Endothelial cell (in vitro differentiated cells): Measurements from ENCODE around the gene SEC16B. TPM values are rescaled to one million over a fixed set of nuclear protein-coding genes. Genes with fewer than 3 reads are reported as not detected.
"Not testable (repeated sequence)": the region's sequence is repeated elsewhere in the genome, so short reads cannot be mapped to it uniquely, and the experiment has no call there.

Experiments
- DNase-seq: peaks from one replicate; pipeline ENCODE4 v3.0.0; 2021; ENCODE audit warnings: low spot score
- H3K27ac Mint-ChIP-seq: one replicate; pipeline ENCODE4 v1.8.0; 2021; ENCODE audit warnings: mixed read lengths, inconsistent platforms; ENCODE audit not compliant: unreplicated experiment
- H3K27me3 Mint-ChIP-seq: one replicate; pipeline ENCODE4 v1.8.0; 2021; ENCODE audit warnings: mild to moderate bottlenecking, moderate library complexity, mixed read lengths, inconsistent platforms; ENCODE audit not compliant: unreplicated experiment
- H3K36me3 Mint-ChIP-seq: one replicate; pipeline ENCODE4 v1.8.0; 2021; ENCODE audit warnings: mild to moderate bottlenecking, low read depth, mixed read lengths, inconsistent platforms; ENCODE audit not compliant: unreplicated experiment
- H3K4me1 Mint-ChIP-seq: one replicate; pipeline ENCODE4 v1.8.0; 2021; ENCODE audit warnings: mild to moderate bottlenecking, mixed read lengths, inconsistent platforms; ENCODE audit not compliant: unreplicated experiment
- H3K4me3 Mint-ChIP-seq: one replicate; pipeline ENCODE4 v1.8.0; 2021; ENCODE audit warnings: mild to moderate bottlenecking, mixed read lengths, inconsistent platforms; ENCODE audit not compliant: unreplicated experiment
- H3K9me3 Mint-ChIP-seq: one replicate; pipeline ENCODE4 v1.8.0; 2021; ENCODE audit warnings: mixed read lengths, inconsistent platforms; ENCODE audit not compliant: unreplicated experiment
- CTCF ChIP-seq: fragments of 200-600 bp; sonication (generic); IDR thresholded peaks from one replicate; pipeline ENCODE4 v1.5.0; 2021; ENCODE audit warnings: antibody characterized with exemption; ENCODE audit not compliant: unreplicated experiment
- total RNA-seq: library from RNA; stranded (reverse); fragmentation: NEBNext Ultra II Directional; extraction: Animal tissue kit (Norgen Biotek cat#: 25700); gene quantifications from one replicate; pipeline ENCODE4 v1.2.1, GENCODE V29; 2021; ENCODE audit not compliant: unreplicated experiment

The SEC16B gene
- total RNA-seq, 1 donor from 2014 or later = 0.49 TPM

- H3K4me3 Mint-ChIP-seq = no peak overlapping the region
- H3K4me1 Mint-ChIP-seq = peaks cover 9% of the 10 kb centered on the region
- peaks cover 5% of the 10 kb centered on the region for H3K36me3 Mint-ChIP-seq
- no peak overlapping the region for H3K27ac Mint-ChIP-seq
- no peaks in the 10 kb centered on the region for H3K9me3 Mint-ChIP-seq
- no peak for DNase-seq
- H3K27me3 Mint-ChIP-seq = no peaks in the 10 kb centered on the region
- no peak for TF ChIP-seq CTCF
Measured at GRCh38 chr1:177998696-177999631, 29.1 kb upstream of the SEC16B start.

DNA sequence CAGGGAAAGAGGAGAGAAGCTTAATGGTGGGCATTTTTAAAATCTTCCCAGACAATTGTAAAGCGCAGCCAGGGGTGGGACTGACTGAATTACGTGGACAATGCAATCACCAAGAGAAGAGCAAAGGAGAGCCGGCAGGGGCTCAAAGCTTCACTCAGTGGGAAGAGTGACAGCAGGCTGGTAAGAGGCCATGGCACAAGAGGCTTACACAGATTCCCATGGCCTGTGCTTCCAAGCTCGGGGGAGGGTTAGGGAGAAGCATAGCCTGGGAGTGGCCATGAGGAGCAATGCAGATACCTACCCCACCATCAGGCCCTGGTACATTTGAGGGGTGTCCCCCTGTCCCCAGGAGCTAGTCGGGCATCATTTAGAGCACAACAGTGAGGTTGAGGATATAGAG lies 27.1 kb upstream of the SEC16B start:
- Mint-ChIP-seq H3K36me3 (peaks cover 5% of the 10 kb centered on the region), H3K4me1 (peaks cover 9% of the 10 kb centered on the region), H3K27me3 (no peaks in the 10 kb centered on the region), H3K9me3 (no peaks in the 10 kb centered on the region), H3K27ac (no peak overlapping the region), H3K4me3 (no peak overlapping the region)
- no peak for TF ChIP-seq CTCF
- DNase-seq = no peak

DNA sequence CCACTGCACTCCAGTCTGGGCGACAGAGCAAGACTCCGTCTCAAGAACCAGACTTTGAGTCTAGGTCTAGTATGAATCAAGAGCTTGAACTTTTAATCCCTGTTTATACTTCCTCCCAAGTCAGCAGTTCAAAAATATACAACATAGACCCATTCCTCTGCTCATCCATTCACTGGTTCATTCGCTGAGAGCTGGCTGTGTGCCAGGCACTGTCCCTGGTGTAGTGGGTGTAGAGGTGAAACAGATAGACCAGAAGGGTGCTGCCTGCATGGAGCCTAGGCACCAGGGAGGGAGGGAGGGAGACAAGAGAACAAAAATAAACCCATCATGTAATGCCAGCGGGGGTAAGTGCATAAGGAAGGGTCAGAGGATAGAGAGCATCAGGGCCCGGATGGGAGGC lies 25.5 kb upstream of the SEC16B start:
- peaks cover 5% of the 10 kb centered on the region for H3K36me3 Mint-ChIP-seq
- H3K9me3 Mint-ChIP-seq = no peaks in the 10 kb centered on the region
- H3K4me1 Mint-ChIP-seq = peaks cover 6% of the 10 kb centered on the region
- no peak overlapping the region for H3K4me3 Mint-ChIP-seq
- DNase-seq = no peak
- H3K27ac Mint-ChIP-seq = no peak overlapping the region
- no peak for TF ChIP-seq CTCF
- H3K27me3 Mint-ChIP-seq = peaks cover under 1% of the 10 kb centered on the region

- H3K27me3 Mint-ChIP-seq, DNase-seq, H3K4me1 Mint-ChIP-seq, H3K4me3 Mint-ChIP-seq, H3K27ac Mint-ChIP-seq: not testable (repeated sequence)
- Mint-ChIP-seq H3K36me3 (peaks cover 10% of the 10 kb centered on the region), H3K9me3 (peaks cover 15% of the 10 kb centered on the region)
Measured at GRCh38 chr1:177986281-177986680, 16.4 kb upstream of the SEC16B start.

DNA sequence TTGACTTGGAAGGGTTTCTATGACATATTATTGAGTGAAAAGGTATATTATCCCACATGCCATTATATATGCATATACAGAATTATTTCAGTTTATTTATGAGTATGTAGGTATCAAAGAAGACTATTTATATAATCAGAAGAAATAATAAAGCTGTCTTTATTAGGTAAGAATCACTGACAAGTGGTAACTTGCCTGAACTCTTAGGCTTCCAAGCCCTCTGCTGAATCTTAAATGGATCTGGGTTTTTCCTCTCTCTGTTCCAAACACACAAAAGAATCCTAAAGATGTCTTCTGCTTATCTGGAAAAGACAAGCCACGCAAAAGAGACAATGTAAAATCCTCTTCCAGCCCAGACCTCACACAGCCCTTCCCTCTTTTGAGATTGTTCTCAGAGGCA lies 14.9 kb upstream of the SEC16B start:
- Mint-ChIP-seq H3K4me1 (peaks cover 10% of the 10 kb centered on the region), H3K27ac (no peak overlapping the region), H3K4me3 (no peak overlapping the region), H3K36me3 (peaks cover 4% of the 10 kb centered on the region), H3K27me3 (no peaks in the 10 kb centered on the region), H3K9me3 (peaks cover 11% of the 10 kb centered on the region)
- TF ChIP-seq CTCF = no peak
- no peak for DNase-seq
